ENCODE measurements around the gene SLC7A14.

Gene SLC7A14

GRCh38 chr3:170585937-170586310, at the start of gene SLC7A14:
Gene SLC7A14, minus strand, starts transcription at chr3:170586075. Its CDS starts 59,139 bp downstream, at chr3:170526936.
- DNase-seq (ENCODE audit: low read depth) = no peak

- DNase-seq (ENCODE audit: low read depth) = no peak
These were observed 49.5 kb upstream of the SLC7A14 start for GRCh38 chr3:170635385-170635735.

GRCh38 chr3:170634663-170635384, 48.9 kb upstream of the SLC7A14 start:
- no peak for DNase-seq (ENCODE audit: low read depth)

GRCh38 chr3:170633573-170633972, 47.7 kb upstream of the SLC7A14 start:
- no peak for DNase-seq (ENCODE audit: low read depth)

- no peak for DNase-seq (ENCODE audit: low read depth)
These were observed 46.9 kb upstream of the SLC7A14 start for GRCh38 chr3:170632780-170633179.

GRCh38 chr3:170631755-170632488, 46.0 kb upstream of the SLC7A14 start:
- DNase-seq (ENCODE audit: low read depth) = no peak

GRCh38 chr3:170623524-170623923, 37.6 kb upstream of the SLC7A14 start:
- DNase-seq (ENCODE audit: low read depth) = no peak

GRCh38 chr3:170622369-170623159, 36.7 kb upstream of the SLC7A14 start:
- no peak for DNase-seq (ENCODE audit: low read depth)

GRCh38 chr3:170621256-170621655, 35.4 kb upstream of the SLC7A14 start:
- DNase-seq (ENCODE audit: low read depth) = no peak

GRCh38 chr3:170614214-170614966, 28.5 kb upstream of the SLC7A14 start:
- DNase-seq (ENCODE audit: low read depth) = no peak

- DNase-seq (ENCODE audit: low read depth) = no peak
These were observed 25.9 kb upstream of the SLC7A14 start for GRCh38 chr3:170611751-170612150.

GRCh38 chr3:170610321-170610884, 24.5 kb upstream of the SLC7A14 start:
- no peak for DNase-seq (ENCODE audit: low read depth)

- DNase-seq (ENCODE audit: low read depth) = no peak
These were observed 22.6 kb upstream of the SLC7A14 start for GRCh38 chr3:170608475-170608874.

GRCh38 chr3:170606675-170607074, 20.8 kb upstream of the SLC7A14 start:
- no peak for DNase-seq (ENCODE audit: low read depth)

GRCh38 chr3:170605490-170605889, 19.6 kb upstream of the SLC7A14 start:
- DNase-seq (ENCODE audit: low read depth) = no peak

GRCh38 chr3:170603770-170604510, 18.1 kb upstream of the SLC7A14 start:
- DNase-seq (ENCODE audit: low read depth) = no peak

- DNase-seq (ENCODE audit: low read depth) = no peak
These were observed 16.7 kb upstream of the SLC7A14 start for GRCh38 chr3:170602556-170602955.

GRCh38 chr3:170600005-170600624, 14.2 kb upstream of the SLC7A14 start:
- DNase-seq (ENCODE audit: low read depth) = no peak

- DNase-seq (ENCODE audit: low read depth) = no peak
These were observed 13.2 kb upstream of the SLC7A14 start for GRCh38 chr3:170599091-170599490.

- DNase-seq (ENCODE audit: low read depth) = no peak
These were observed 12.2 kb upstream of the SLC7A14 start for GRCh38 chr3:170598091-170598502.

- DNase-seq (ENCODE audit: low read depth) = no peak
These were observed 8.7 kb upstream of the SLC7A14 start for GRCh38 chr3:170594528-170594927.
